ENCODE measurements around the gene TMEM123.
"Not testable (repeated sequence)": the region's sequence is repeated elsewhere in the genome, so short reads cannot be mapped to it uniquely, and the experiment has no call there.

The TMEM123 gene

GRCh38 chr11:102449651-102450570 is 2.7 kb downstream of the TMEM123 start:
- DNase-seq (ENCODE audit: low read depth in 2 of 2): no peak

- no peak for DNase-seq (ENCODE audit: low read depth in 2 of 2)
Observed at GRCh38 chr11:102448869-102449224, 3.7 kb downstream of the TMEM123 start.

- no peak for DNase-seq (ENCODE audit: low read depth in 2 of 2)
Observed at GRCh38 chr11:102447941-102448868, 4.4 kb downstream of the TMEM123 start.

- no peak for DNase-seq (ENCODE audit: low read depth in 2 of 2)
Observed at GRCh38 chr11:102447193-102447592, 5.4 kb downstream of the TMEM123 start.

- DNase-seq (ENCODE audit: low read depth in 2 of 2): no peak
Observed at GRCh38 chr11:102446606-102447005, 6.0 kb downstream of the TMEM123 start.

- DNase-seq (ENCODE audit: low read depth in 2 of 2): not testable (repeated sequence)
Observed at GRCh38 chr11:102444693-102445092, 7.9 kb downstream of the TMEM123 start.

GRCh38 chr11:102444142-102444541 is 8.4 kb downstream of the TMEM123 start:
- not testable (repeated sequence) for DNase-seq (ENCODE audit: low read depth in 2 of 2)

- DNase-seq (ENCODE audit: low read depth in 2 of 2): not testable (repeated sequence)
Observed at GRCh38 chr11:102439063-102439363, 13.6 kb downstream of the TMEM123 start.

GRCh38 chr11:102438311-102439062 is 14.1 kb downstream of the TMEM123 start:
- no peak for DNase-seq (ENCODE audit: low read depth in 2 of 2)

- no peak for DNase-seq (ENCODE audit: low read depth in 2 of 2)
Observed at GRCh38 chr11:102437727-102438126, 14.8 kb downstream of the TMEM123 start.

- no peak for DNase-seq (ENCODE audit: low read depth in 2 of 2)
Observed at GRCh38 chr11:102436976-102437375, 15.6 kb downstream of the TMEM123 start.

- DNase-seq (ENCODE audit: low read depth in 2 of 2): no peak
Observed at GRCh38 chr11:102436561-102436960, 16.0 kb downstream of the TMEM123 start.

- DNase-seq (ENCODE audit: low read depth in 2 of 2): no peak
Observed at GRCh38 chr11:102435688-102436087, 16.9 kb downstream of the TMEM123 start.

- DNase-seq (ENCODE audit: low read depth in 2 of 2): not testable (repeated sequence)
Observed at GRCh38 chr11:102433571-102433970, 19.0 kb downstream of the TMEM123 start.

GRCh38 chr11:102432560-102432959 is 20.0 kb downstream of the TMEM123 start:
- DNase-seq (ENCODE audit: low read depth in 2 of 2): not testable (repeated sequence)

- no peak for DNase-seq (ENCODE audit: low read depth in 2 of 2)
Observed at GRCh38 chr11:102431404-102431803, 21.2 kb downstream of the TMEM123 start.

GRCh38 chr11:102430158-102430836 is 22.3 kb downstream of the TMEM123 start:
- DNase-seq (ENCODE audit: low read depth in 2 of 2): no peak

- DNase-seq (ENCODE audit: low read depth in 2 of 2): no peak
Observed at GRCh38 chr11:102429691-102430090, 22.9 kb downstream of the TMEM123 start.

- DNase-seq (ENCODE audit: low read depth in 2 of 2): no peak
Observed at GRCh38 chr11:102429226-102429625, 23.3 kb downstream of the TMEM123 start.

GRCh38 chr11:102428696-102429095 is 23.9 kb downstream of the TMEM123 start:
- no peak for DNase-seq (ENCODE audit: low read depth in 2 of 2)

- DNase-seq (ENCODE audit: low read depth in 2 of 2): no peak
Observed at GRCh38 chr11:102427068-102427467, 25.5 kb downstream of the TMEM123 start.
